ENCODE data around the gene JUN.

The JUN gene

GRCh38 chr1:58782178-58783089 lies 1.4 kb downstream of the JUN start:
- no peak for DNase-seq

- no peak for DNase-seq
Measured at GRCh38 chr1:58781541-58782177, 2.2 kb downstream of the JUN start.

- peak; percentile 48 for DNase-seq
Measured at GRCh38 chr1:58780836-58781452, 2.9 kb downstream of the JUN start.

DNA sequence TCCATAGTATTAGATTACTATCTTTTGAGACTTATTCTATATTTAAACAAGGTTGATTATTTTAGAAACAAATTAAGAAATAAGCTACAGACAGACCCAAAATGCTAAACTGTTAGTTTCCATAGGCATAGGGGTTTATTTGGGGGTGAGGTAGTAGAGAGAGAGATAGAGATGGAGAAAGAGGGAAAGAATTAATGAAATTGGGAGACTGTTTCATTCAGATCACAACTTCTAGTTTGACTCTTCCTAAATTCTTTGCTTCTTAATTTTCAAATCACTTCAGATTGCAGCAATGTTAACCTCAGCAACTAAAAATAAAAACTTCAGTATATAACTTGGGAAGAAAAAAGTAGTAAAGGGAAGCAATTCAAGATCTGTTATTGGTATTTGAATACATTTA lies 3.4 kb downstream of the JUN start:
- DNase-seq, result no peak

DNA sequence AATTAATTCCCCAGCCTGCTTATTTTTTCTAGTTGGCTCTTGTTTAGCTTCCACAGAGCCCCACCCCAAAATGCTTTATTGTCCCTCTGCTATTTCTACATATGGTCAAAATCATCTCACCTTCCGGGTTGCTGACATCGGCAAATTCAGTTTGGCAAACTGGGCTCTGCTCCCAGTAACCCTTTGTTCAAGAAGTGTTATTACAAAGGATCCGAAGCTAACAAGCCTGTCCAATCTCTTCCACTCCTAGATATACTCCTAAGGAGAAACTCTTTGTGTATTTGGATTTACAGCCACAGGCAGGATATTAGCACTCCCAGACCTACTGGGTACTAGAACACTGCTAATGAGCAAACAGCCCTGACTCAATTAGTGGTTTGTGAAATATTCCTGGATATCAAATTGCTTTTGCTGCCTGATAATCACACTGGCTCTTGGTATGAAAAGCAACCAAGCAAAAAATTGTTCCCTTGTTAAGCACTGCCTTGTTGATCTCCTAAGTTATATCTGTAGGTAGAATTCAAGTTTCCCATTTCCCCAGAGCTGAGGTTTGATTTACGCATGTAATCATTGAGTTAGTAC lies 4.0 kb downstream of the JUN start:
- peak; percentile 99 for DNase-seq

GRCh38 chr1:58779059-58779754 lies 4.6 kb downstream of the JUN start:
- no peak for DNase-seq

GRCh38 chr1:58778385-58779000 lies 5.4 kb downstream of the JUN start:
- DNase-seq, result no peak

DNA sequence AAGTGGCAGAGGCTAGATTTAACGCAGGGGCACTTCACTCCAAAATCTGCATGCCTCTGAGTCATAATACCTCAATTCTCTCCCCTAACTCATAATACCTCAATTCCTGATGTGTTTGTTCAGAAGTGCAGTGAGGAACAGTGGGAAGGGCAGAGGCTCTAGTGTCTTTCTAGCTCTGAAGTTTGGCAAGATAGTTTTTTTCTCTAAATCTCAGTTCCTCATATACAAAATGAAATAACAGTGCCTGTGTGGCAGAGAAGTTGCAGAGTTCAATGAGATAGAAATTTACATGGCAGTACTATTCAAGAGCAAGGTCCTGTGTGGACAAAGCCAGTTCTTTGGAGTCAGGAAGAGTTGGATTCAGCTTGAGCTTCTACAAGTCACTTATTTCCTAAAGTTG lies 9.8 kb downstream of the JUN start:
- no peak for DNase-seq

- peak; percentile 96 for DNase-seq
Measured at GRCh38 chr1:58773406-58773840, 10.4 kb downstream of the JUN start.

- DNase-seq, result no peak
Measured at GRCh38 chr1:58769809-58770320, 14.0 kb downstream of the JUN start.

- DNase-seq, result no peak
Measured at GRCh38 chr1:58768971-58769808, 14.7 kb downstream of the JUN start.

GRCh38 chr1:58768191-58768731 lies 15.6 kb downstream of the JUN start:
- no peak for DNase-seq

GRCh38 chr1:58767143-58767542 lies 16.7 kb downstream of the JUN start:
- no peak for DNase-seq

DNA sequence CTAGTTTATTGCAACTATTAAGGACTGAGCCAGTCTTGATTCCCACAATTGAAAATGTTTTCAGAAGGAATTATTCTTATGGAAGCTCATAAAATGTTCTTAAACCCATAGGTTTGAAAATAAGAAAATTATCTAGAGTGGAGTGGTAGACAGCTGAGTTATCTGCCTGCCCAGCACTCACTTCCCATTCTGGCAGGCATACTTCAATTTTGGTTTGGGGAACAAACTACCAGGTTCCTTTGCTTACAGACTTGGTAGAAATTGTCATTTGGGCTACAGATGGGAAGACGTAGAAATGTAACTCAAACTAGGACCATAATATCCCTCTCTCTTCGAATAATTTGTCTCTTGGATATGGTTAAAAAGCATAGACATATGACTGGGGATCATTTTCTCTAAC lies 18.4 kb downstream of the JUN start:
- no peak for DNase-seq

GRCh38 chr1:58765006-58765405 lies 18.8 kb downstream of the JUN start:
- DNase-seq, result no peak

DNA sequence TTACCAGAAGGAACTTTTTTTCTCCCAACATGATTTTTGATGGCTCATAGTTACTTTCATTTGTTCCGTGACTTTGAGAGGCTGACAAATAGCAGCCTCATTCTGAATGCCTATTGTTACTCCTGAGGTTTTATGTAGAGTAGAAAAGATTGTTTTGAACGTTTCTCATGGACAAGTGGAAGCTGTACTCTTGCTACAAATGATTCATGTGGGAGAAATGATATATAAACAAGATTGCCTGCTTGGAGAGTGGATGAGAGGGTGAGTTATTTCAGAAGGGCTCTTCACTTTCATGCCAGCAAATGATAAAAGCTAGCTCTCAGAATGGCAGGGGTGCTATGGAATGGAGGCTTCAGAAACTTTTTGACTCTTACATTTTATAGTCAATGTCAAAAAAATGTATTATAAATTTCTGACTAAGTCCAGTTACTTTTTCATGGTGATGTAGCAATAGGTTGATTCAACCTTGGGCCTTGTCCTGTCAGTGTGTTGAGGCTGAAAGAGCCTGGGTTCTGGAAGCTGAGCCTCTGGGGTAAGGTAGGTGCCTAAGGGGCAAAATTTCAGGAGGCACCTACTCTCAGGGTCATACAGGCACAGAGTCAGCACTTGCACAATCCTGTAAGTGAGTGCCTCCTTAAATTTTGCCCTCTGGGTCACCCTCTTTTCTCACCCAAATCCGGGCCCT lies 19.4 kb downstream of the JUN start:
- no peak for DNase-seq

GRCh38 chr1:58763214-58763613 lies 20.6 kb downstream of the JUN start:
- no peak for DNase-seq

DNA sequence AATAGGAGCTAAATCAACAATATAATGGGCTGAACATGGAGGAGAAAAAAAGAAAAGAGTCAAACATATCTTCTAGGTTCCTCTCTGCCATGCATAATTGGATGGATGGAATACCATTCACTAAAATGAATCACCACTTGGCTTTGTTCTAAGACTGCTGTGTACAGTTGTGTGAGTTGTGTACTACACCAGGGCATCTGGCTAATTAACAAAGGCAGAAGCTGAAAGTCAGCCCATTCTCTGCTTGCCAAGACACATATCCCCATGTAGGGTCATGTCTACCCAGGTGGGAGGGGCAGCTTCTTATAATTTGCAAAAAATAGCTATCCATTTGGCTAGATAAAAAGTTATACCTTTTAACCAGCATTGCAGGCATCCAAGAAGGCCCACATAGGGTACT lies 21.0 kb downstream of the JUN start:
- DNase-seq, result no peak

GRCh38 chr1:58755468-58755872 lies 28.4 kb downstream of the JUN start:
- peak; percentile 63 for DNase-seq

Data from DMS153 (cell line).